WTC11 (cell line): Measurements from ENCODE around the gene FHIT. TPM values are rescaled to one million over a fixed set of nuclear protein-coding genes. Genes with fewer than 3 reads are reported as not detected.

Experiments
- ATAC-seq: fragments of 200-7000 bp; cut with Tn5 transposase; 2 replicates; pipeline ENCODE4 v1.10.0; 2021; ENCODE audit warnings: mild to moderate bottlenecking, moderate library complexity
- CTCF ChIA-PET: fragments of 300-600 bp; sonication (Branson Sonifier 250); formaldehyde crosslinking; loops from one replicate; lab custom pipeline; 2021; ENCODE audit warnings: antibody characterized with exemption; lab: Charles Lee
- POLR2A ChIA-PET: fragments of 350-600 bp; sonication (Branson Sonifier 250); formaldehyde crosslinking; loops from one replicate; lab custom pipeline; 2021; ENCODE audit warnings: antibody characterized with exemption; lab: Charles Lee
- DNase-seq: peaks from one replicate; pipeline ENCODE4 v3.0.0; 2021; ENCODE audit warnings: low spot score
- H3K27ac Mint-ChIP-seq: 2 replicates; pipeline ENCODE4 v1.8.0; 2021; ENCODE audit warnings: mixed read lengths
- H3K27me3 Mint-ChIP-seq: 2 replicates; pipeline ENCODE4 v1.8.0; 2021; ENCODE audit warnings: low read depth, mild to moderate bottlenecking, moderate library complexity, mixed read lengths
- H3K36me3 Mint-ChIP-seq: 2 replicates; pipeline ENCODE4 v1.8.0; 2021; ENCODE audit warnings: mixed read lengths
- H3K4me1 Mint-ChIP-seq: 2 replicates; pipeline ENCODE4 v1.8.0; 2022; ENCODE audit warnings: mixed read lengths
- H3K4me3 Mint-ChIP-seq: 2 replicates; pipeline ENCODE4 v1.8.0; 2021; ENCODE audit warnings: mild to moderate bottlenecking, moderate library complexity, mixed read lengths
- H3K9me3 Mint-ChIP-seq: 2 replicates; pipeline ENCODE4 v1.8.0; 2021; ENCODE audit warnings: mixed read lengths
- ATF2 ChIP-seq: sonication (generic); formaldehyde crosslinking; IDR thresholded peaks from 2 replicates; pipeline ENCODE4 v1.8.1; 2022; ENCODE audit warnings: low read depth, missing genetic modification reagents, borderline replicate concordance
- CDX4 ChIP-seq: fragments of 250-450 bp; sonication (Bioruptor Pico); IDR thresholded peaks from 2 replicates; pipeline ENCODE4 v1.9.0; 2021; ENCODE audit warnings: moderate library complexity, mild to moderate bottlenecking, inconsistent platforms, borderline replicate concordance
- ETV6 ChIP-seq: sonication (generic); formaldehyde crosslinking; IDR thresholded peaks from 2 replicates; pipeline ENCODE4 v1.8.1; 2022; ENCODE audit warnings: mild to moderate bottlenecking, missing genetic modification reagents
- FOXJ3 ChIP-seq: sonication (generic); formaldehyde crosslinking; IDR thresholded peaks from 2 replicates; pipeline ENCODE4 v1.9.0; 2021; ENCODE audit warnings: missing genetic modification reagents, mild to moderate bottlenecking, borderline replicate concordance
- GABPB1 ChIP-seq: sonication (generic); formaldehyde crosslinking; IDR thresholded peaks from 2 replicates; pipeline ENCODE4 v1.8.1; 2023; ENCODE audit warnings: mild to moderate bottlenecking, missing genetic modification reagents
- IRF1 ChIP-seq: sonication (generic); formaldehyde crosslinking; IDR thresholded peaks from 2 replicates; pipeline ENCODE4 v1.8.0; 2023; ENCODE audit warnings: missing genetic modification reagents
- NR3C1 ChIP-seq: sonication (generic); formaldehyde crosslinking; conservative IDR thresholded peaks from 2 replicates; pipeline ENCODE4 v1.8.1; 2023; ENCODE audit warnings: low read depth, mild to moderate bottlenecking, missing genetic modification reagents
- OVOL2 ChIP-seq: fragments of 250-450 bp; sonication (Bioruptor Pico); IDR thresholded peaks from 2 replicates; pipeline ENCODE4 v1.9.0; 2021; ENCODE audit warnings: mild to moderate bottlenecking, borderline replicate concordance
- SMAD3 ChIP-seq: sonication (generic); formaldehyde crosslinking; IDR thresholded peaks from 2 replicates; pipeline ENCODE4 v1.8.0; 2022; ENCODE audit warnings: missing genetic modification reagents, mild to moderate bottlenecking, borderline replicate concordance
- SMAD4 ChIP-seq: sonication (generic); formaldehyde crosslinking; IDR thresholded peaks from 2 replicates; pipeline ENCODE4 v1.8.0; 2022; ENCODE audit warnings: mild to moderate bottlenecking, missing genetic modification reagents
- SOX15 ChIP-seq: fragments of 250-450 bp; sonication (Bioruptor Pico); IDR thresholded peaks from 2 replicates; pipeline ENCODE4 v1.9.0; 2021; ENCODE audit warnings: mild to moderate bottlenecking
- TEAD1 ChIP-seq: sonication (generic); formaldehyde crosslinking; IDR thresholded peaks from 2 replicates; pipeline ENCODE4 v1.8.0; 2022; ENCODE audit warnings: mild to moderate bottlenecking, missing genetic modification reagents
- ZNF281 ChIP-seq: sonication (generic); formaldehyde crosslinking; IDR thresholded peaks from 2 replicates; pipeline ENCODE4 v1.8.0; 2023; ENCODE audit warnings: mild to moderate bottlenecking, missing genetic modification reagents
- ZNF671 ChIP-seq: fragments of 250-450 bp; sonication (Bioruptor Pico); IDR thresholded peaks from 2 replicates; pipeline ENCODE4 v1.8.0; 2021; ENCODE audit warnings: mild to moderate bottlenecking
- total RNA-seq: library from RNA; stranded (reverse); gene quantifications from 3 replicates; pipeline ENCODE4 v1.2.3, GENCODE V29; 2021
- TF ChIP-seq, protein P1 (sequence below): sonication (generic); formaldehyde crosslinking; IDR thresholded peaks from 2 replicates; pipeline ENCODE4 v1.8.1; 2022; ENCODE audit warnings: low read depth, mild to moderate bottlenecking, moderate library complexity, missing genetic modification reagents, borderline replicate concordance
- TF ChIP-seq, protein P2 (sequence below): fragments of 250-450 bp; sonication (Bioruptor Pico); IDR thresholded peaks from 2 replicates; pipeline ENCODE4 v2.1.2; 2022; ENCODE audit warnings: mild to moderate bottlenecking, moderate library complexity
- TF ChIP-seq, protein P3 (sequence below): fragments of 250-450 bp; sonication (Bioruptor Pico); IDR thresholded peaks from 2 replicates; pipeline ENCODE4 v1.9.0; 2021; ENCODE audit warnings: mild to moderate bottlenecking, borderline replicate concordance
- TF ChIP-seq, protein P4 (sequence below): sonication (generic); formaldehyde crosslinking; conservative IDR thresholded peaks from 2 replicates; pipeline ENCODE4 v1.8.1; 2022; ENCODE audit warnings: mild to moderate bottlenecking, missing genetic modification reagents
- TF ChIP-seq, protein P5 (sequence below): sonication (generic); formaldehyde crosslinking; IDR thresholded peaks from 2 replicates; pipeline ENCODE4 v1.8.0; 2022; ENCODE audit warnings: mild to moderate bottlenecking, missing genetic modification reagents
- TF ChIP-seq, protein P6 (sequence below): sonication (generic); formaldehyde crosslinking; IDR thresholded peaks from 2 replicates; pipeline ENCODE4 v1.8.0; 2022; ENCODE audit warnings: mild to moderate bottlenecking, missing genetic modification reagents

Gene FHIT
- total RNA-seq, 1 experiment from 2014 or later, result 2.6 TPM

GRCh38 chr3:61182662-61183061, 68.6 kb downstream of the FHIT start:
- H3K4me1 Mint-ChIP-seq, result peaks cover 4% of the 10 kb centered on the region
- H3K27me3 Mint-ChIP-seq, result no peaks in the 10 kb centered on the region
- H3K9me3 Mint-ChIP-seq, result no peaks in the 10 kb centered on the region
- no peak overlapping the region for H3K4me3 Mint-ChIP-seq
- ChIA-PET POLR2A (no interaction called here), CTCF (no interaction called here)
- no peak overlapping the region for H3K27ac Mint-ChIP-seq
- DNase-seq, result no peak
- H3K36me3 Mint-ChIP-seq, result no peaks in the 10 kb centered on the region
- no peak for ATAC-seq
- TF ChIP-seq, protein P1, sequence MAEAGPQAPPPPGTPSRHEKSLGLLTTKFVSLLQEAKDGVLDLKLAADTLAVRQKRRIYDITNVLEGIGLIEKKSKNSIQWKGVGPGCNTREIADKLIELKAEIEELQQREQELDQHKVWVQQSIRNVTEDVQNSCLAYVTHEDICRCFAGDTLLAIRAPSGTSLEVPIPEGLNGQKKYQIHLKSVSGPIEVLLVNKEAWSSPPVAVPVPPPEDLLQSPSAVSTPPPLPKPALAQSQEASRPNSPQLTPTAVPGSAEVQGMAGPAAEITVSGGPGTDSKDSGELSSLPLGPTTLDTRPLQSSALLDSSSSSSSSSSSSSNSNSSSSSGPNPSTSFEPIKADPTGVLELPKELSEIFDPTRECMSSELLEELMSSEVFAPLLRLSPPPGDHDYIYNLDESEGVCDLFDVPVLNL (CRISPR knock-in tag), result no peak
- no peak for TF ChIP-seq OVOL2
- TF ChIP-seq, protein P2, sequence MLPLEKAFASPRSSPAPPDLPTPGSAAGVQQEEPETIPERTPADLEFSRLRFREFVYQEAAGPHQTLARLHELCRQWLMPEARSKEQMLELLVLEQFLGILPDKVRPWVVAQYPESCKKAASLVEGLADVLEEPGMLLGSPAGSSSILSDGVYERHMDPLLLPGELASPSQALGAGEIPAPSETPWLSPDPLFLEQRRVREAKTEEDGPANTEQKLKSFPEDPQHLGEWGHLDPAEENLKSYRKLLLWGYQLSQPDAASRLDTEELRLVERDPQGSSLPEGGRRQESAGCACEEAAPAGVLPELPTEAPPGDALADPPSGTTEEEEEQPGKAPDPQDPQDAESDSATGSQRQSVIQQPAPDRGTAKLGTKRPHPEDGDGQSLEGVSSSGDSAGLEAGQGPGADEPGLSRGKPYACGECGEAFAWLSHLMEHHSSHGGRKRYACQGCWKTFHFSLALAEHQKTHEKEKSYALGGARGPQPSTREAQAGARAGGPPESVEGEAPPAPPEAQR (CRISPR knock-in tag), result no peak
- no peak for TF ChIP-seq ZNF281 (CRISPR knock-in tag)
- no peak for TF ChIP-seq GABPB1
- TF ChIP-seq, protein P3, sequence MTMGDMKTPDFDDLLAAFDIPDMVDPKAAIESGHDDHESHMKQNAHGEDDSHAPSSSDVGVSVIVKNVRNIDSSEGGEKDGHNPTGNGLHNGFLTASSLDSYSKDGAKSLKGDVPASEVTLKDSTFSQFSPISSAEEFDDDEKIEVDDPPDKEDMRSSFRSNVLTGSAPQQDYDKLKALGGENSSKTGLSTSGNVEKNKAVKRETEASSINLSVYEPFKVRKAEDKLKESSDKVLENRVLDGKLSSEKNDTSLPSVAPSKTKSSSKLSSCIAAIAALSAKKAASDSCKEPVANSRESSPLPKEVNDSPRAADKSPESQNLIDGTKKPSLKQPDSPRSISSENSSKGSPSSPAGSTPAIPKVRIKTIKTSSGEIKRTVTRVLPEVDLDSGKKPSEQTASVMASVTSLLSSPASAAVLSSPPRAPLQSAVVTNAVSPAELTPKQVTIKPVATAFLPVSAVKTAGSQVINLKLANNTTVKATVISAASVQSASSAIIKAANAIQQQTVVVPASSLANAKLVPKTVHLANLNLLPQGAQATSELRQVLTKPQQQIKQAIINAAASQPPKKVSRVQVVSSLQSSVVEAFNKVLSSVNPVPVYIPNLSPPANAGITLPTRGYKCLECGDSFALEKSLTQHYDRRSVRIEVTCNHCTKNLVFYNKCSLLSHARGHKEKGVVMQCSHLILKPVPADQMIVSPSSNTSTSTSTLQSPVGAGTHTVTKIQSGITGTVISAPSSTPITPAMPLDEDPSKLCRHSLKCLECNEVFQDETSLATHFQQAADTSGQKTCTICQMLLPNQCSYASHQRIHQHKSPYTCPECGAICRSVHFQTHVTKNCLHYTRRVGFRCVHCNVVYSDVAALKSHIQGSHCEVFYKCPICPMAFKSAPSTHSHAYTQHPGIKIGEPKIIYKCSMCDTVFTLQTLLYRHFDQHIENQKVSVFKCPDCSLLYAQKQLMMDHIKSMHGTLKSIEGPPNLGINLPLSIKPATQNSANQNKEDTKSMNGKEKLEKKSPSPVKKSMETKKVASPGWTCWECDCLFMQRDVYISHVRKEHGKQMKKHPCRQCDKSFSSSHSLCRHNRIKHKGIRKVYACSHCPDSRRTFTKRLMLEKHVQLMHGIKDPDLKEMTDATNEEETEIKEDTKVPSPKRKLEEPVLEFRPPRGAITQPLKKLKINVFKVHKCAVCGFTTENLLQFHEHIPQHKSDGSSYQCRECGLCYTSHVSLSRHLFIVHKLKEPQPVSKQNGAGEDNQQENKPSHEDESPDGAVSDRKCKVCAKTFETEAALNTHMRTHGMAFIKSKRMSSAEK (CRISPR knock-in tag), result no peak
- TF ChIP-seq ETV6 (CRISPR knock-in tag), result no peak
- TF ChIP-seq IRF1 (CRISPR knock-in tag), result no peak
- TF ChIP-seq, protein P4, sequence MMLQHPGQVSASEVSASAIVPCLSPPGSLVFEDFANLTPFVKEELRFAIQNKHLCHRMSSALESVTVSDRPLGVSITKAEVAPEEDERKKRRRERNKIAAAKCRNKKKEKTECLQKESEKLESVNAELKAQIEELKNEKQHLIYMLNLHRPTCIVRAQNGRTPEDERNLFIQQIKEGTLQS (CRISPR knock-in tag), result no peak
- no peak for TF ChIP-seq ATF2 (CRISPR knock-in tag)
- TF ChIP-seq, protein P5, sequence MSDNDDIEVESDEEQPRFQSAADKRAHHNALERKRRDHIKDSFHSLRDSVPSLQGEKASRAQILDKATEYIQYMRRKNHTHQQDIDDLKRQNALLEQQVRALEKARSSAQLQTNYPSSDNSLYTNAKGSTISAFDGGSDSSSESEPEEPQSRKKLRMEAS, result no peak

- ChIA-PET POLR2A (no interaction called here), CTCF (no interaction called here)
- H3K4me1 Mint-ChIP-seq, result peaks cover 4% of the 10 kb centered on the region
- no peak for DNase-seq
- no peak overlapping the region for H3K27ac Mint-ChIP-seq
- H3K4me3 Mint-ChIP-seq, result no peak overlapping the region
- H3K9me3 Mint-ChIP-seq, result no peaks in the 10 kb centered on the region
- no peaks in the 10 kb centered on the region for H3K27me3 Mint-ChIP-seq
- ATAC-seq, result no peak
- H3K36me3 Mint-ChIP-seq, result no peaks in the 10 kb centered on the region
- TF ChIP-seq SMAD4 (CRISPR knock-in tag) (no peak), SMAD3 (CRISPR knock-in tag) (no peak), NR3C1 (CRISPR knock-in tag) (no peak), IRF1 (CRISPR knock-in tag) (no peak), FOXJ3 (CRISPR knock-in tag) (no peak), ZNF671 (no peak), SOX15 (CRISPR knock-in tag) (no peak), TEAD1 (no peak), CDX4 (no peak), OVOL2 (no peak)
- TF ChIP-seq, protein P6, sequence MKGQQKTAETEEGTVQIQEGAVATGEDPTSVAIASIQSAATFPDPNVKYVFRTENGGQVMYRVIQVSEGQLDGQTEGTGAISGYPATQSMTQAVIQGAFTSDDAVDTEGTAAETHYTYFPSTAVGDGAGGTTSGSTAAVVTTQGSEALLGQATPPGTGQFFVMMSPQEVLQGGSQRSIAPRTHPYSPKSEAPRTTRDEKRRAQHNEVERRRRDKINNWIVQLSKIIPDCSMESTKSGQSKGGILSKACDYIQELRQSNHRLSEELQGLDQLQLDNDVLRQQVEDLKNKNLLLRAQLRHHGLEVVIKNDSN (CRISPR knock-in tag), result no peak
Measured at GRCh38 chr3:61181874-61182273, 69.4 kb downstream of the FHIT start.
